H1 (cell line): ENCODE results near the gene PLCXD1. TPM values are rescaled to one million over a fixed set of nuclear protein-coding genes. Genes with fewer than 3 reads are reported as not detected.

Experiments
- CTCF ChIA-PET: fragments of 300-600 bp; sonication (Branson Sonifier 250); formaldehyde crosslinking; loops from one replicate; lab custom pipeline; 2021; ENCODE audit not compliant: partially characterized antibody; lab: Charles Lee
- POLR2A ChIA-PET: fragments of 300-600 bp; sonication (Branson Sonifier 250); formaldehyde crosslinking; loops from one replicate; lab custom pipeline; 2021; ENCODE audit warnings: inconsistent platforms; ENCODE audit not compliant: partially characterized antibody; lab: Charles Lee
- DNase-seq, 2 experiments: peaks; one replicate each; pipeline versions ENCODE4 v3.0.0 to v3.0.0-alpha.2; 2010 to 2022; ENCODE audit warnings: low spot score in 2 of 2, low read depth in 1 of 2, mixed read lengths in 1 of 2
- FAIRE-seq: peaks from 2 replicates; lab custom pipeline; 2011; peaks lifted over from hg19 to GRCh38; lab: Jason Lieb, UNC
- H2AFZ ChIP-seq: 2 replicates; pipeline ENCODE4 v1.8.1; 2012; ENCODE audit warnings: low read length, inconsistent platforms
- H2AK5ac ChIP-seq: 2 replicates; pipeline ENCODE4 v1.6.1; 2013; ENCODE audit warnings: low read depth, low read length
- H2BK120ac ChIP-seq: replicated peaks from 2 replicates; pipeline ENCODE3; 2013; ENCODE audit warnings: low read depth, low read length, inconsistent platforms
- H2BK12ac ChIP-seq: 2 replicates; pipeline ENCODE4 v1.6.1; 2013; ENCODE audit warnings: low read depth, low read length
- H2BK15ac ChIP-seq: 2 replicates; pipeline ENCODE4 v1.6.1; 2013; ENCODE audit warnings: low read length
- H2BK20ac ChIP-seq: 2 replicates; pipeline ENCODE4 v1.6.1; 2013; ENCODE audit warnings: low read length
- H2BK5ac ChIP-seq: 2 replicates; pipeline ENCODE4 v1.6.1; 2013; ENCODE audit warnings: low read depth, low read length
- H3K14ac ChIP-seq: 2 replicates; pipeline ENCODE4 v1.6.1; 2013; ENCODE audit warnings: inconsistent platforms; ENCODE audit not compliant: insufficient read length
- H3K18ac ChIP-seq: 2 replicates; pipeline ENCODE4 v1.6.1; 2013; ENCODE audit warnings: low read length; ENCODE audit errors: extremely low read depth
- H3K23ac ChIP-seq: 2 replicates; pipeline ENCODE4 v1.6.1; 2013; ENCODE audit warnings: inconsistent platforms; ENCODE audit not compliant: insufficient read length
- H3K23me2 ChIP-seq: 2 replicates; pipeline ENCODE4 v1.6.1; 2013; ENCODE audit warnings: low read depth, low read length
- H3K27ac ChIP-seq: 2 replicates; pipeline ENCODE4 v1.6.1; 2011; ENCODE audit warnings: low read depth, low read length, inconsistent platforms
- H3K27me3 ChIP-seq, 4 experiments: replicated peaks in 1 of 4; 1 replicate in 1 of 4; 2 replicates in 3 of 4; pipeline versions ENCODE4 v1.6.1 to v1.8.1; 2011 to 2013; ENCODE audit warnings: low read length in 3 of 4, mild to moderate bottlenecking in 3 of 4, inconsistent platforms in 2 of 4, mixed read lengths in 2 of 4, moderate library complexity in 1 of 4; ENCODE audit not compliant: control insufficient read depth in 3 of 4, insufficient read depth in 3 of 4; ENCODE audit errors: extremely low read depth in 1 of 4
- H3K36me3 ChIP-seq, 4 experiments: 2 replicates each; pipeline versions ENCODE4 v1.6.1 to v1.8.1; 2011 to 2013; ENCODE audit warnings: mild to moderate bottlenecking in 4 of 4, low read length in 3 of 4, moderate library complexity in 2 of 4, control low read depth in 1 of 4, inconsistent platforms in 1 of 4; ENCODE audit not compliant: insufficient read depth in 4 of 4, control insufficient read depth in 2 of 4
- H3K4ac ChIP-seq: replicated peaks from 2 replicates; pipeline ENCODE3; 2013; ENCODE audit warnings: low read length, low read depth, mixed read lengths, inconsistent platforms; ENCODE audit not compliant: insufficient read length
- H3K4me1 ChIP-seq, 4 experiments: replicated peaks in 1 of 4; 1 replicate in 1 of 4; 2 replicates in 3 of 4; pipeline versions ENCODE4 v1.6.1 to v1.8.1; 2011 to 2013; ENCODE audit warnings: low read length in 3 of 4, inconsistent platforms in 2 of 4, mixed read lengths in 1 of 4; ENCODE audit not compliant: insufficient read depth in 4 of 4, control insufficient read depth in 3 of 4
- H3K4me2 ChIP-seq, 2 experiments: 2 replicates each; pipeline versions ENCODE4 v1.6.1 to v1.8.1; 2011 to 2013; ENCODE audit warnings: low read depth in 2 of 2, low read length in 2 of 2, control low read depth in 1 of 2, inconsistent platforms in 1 of 2, mild to moderate bottlenecking in 1 of 2; ENCODE audit not compliant: insufficient read depth in 1 of 2
- H3K4me3 ChIP-seq, 4 experiments: fragments of 200-600, 300-600 bp in 1 of 4; sonication (generic), shearing (Covaris generic), sonication (Bioruptor Twin) in 1 of 4; 2 replicates each; pipeline versions ENCODE4 v1.5.1 to v1.8.1; 2011 to 2016; ENCODE audit warnings: low read length in 4 of 4, low read depth in 3 of 4, control low read depth in 2 of 4, inconsistent platforms in 2 of 4, mild to moderate bottlenecking in 2 of 4, mixed read lengths in 1 of 4, moderate library complexity in 1 of 4; ENCODE audit not compliant: insufficient read depth in 2 of 4; ENCODE audit errors: extremely low read depth in 1 of 4
- H3K56ac ChIP-seq: replicated peaks from 2 replicates; pipeline ENCODE3; 2013; ENCODE audit warnings: low read depth, mild to moderate bottlenecking, mixed read lengths, low read length, inconsistent platforms; ENCODE audit not compliant: insufficient read length
- H3K79me1 ChIP-seq: 2 replicates; pipeline ENCODE4 v1.6.1; 2013; ENCODE audit warnings: low read depth, low read length, control low read depth
- H3K79me2 ChIP-seq, 2 experiments: 2 replicates each; pipeline versions ENCODE4 v1.6.1 to v1.8.1; 2012 to 2013; ENCODE audit warnings: low read length in 2 of 2, mild to moderate bottlenecking in 2 of 2, inconsistent platforms in 1 of 2; ENCODE audit not compliant: insufficient read depth in 2 of 2, control insufficient read depth in 1 of 2
- H3K9ac ChIP-seq, 4 experiments: replicated peaks in 1 of 4; 1 replicate in 1 of 4; 2 replicates in 3 of 4; pipeline versions ENCODE4 v1.6.1 to v1.8.1; 2011 to 2013; ENCODE audit warnings: low read depth in 3 of 4, low read length in 3 of 4, control low read depth in 2 of 4, mild to moderate bottlenecking in 2 of 4, moderate library complexity in 2 of 4, inconsistent platforms in 1 of 4; ENCODE audit errors: extremely low read depth in 1 of 4
- H3K9me3 ChIP-seq, 2 experiments: 2 replicates each; pipeline versions ENCODE4 v1.6.1 to v1.8.1; 2012 to 2013; ENCODE audit warnings: mild to moderate bottlenecking in 2 of 2, moderate library complexity in 2 of 2, control low read depth in 1 of 2, inconsistent platforms in 1 of 2, low read depth in 1 of 2, low read length in 1 of 2, mixed read lengths in 1 of 2; ENCODE audit not compliant: insufficient read depth in 2 of 2
- H4K20me1 ChIP-seq, 2 experiments: replicated peaks in 1 of 2; 2 replicates each; pipeline versions ENCODE3 to v1.8.1; 2011 to 2013; ENCODE audit warnings: inconsistent platforms in 2 of 2, low read length in 2 of 2, mild to moderate bottlenecking in 1 of 2; ENCODE audit not compliant: insufficient read depth in 2 of 2, control insufficient read depth in 1 of 2
- H4K5ac ChIP-seq: 2 replicates; pipeline ENCODE4 v1.6.1; 2013; ENCODE audit warnings: low read length, low read depth, mixed read lengths, inconsistent platforms; ENCODE audit not compliant: insufficient read length
- H4K8ac ChIP-seq: 2 replicates; pipeline ENCODE4 v1.8.0; 2013; ENCODE audit warnings: mild to moderate bottlenecking, moderate library complexity, low read length, inconsistent platforms; ENCODE audit not compliant: insufficient read depth; ENCODE audit errors: extremely low read depth
- H4K91ac ChIP-seq: replicated peaks from 2 replicates; pipeline ENCODE3; 2013; ENCODE audit warnings: low read length, mixed read lengths, inconsistent platforms; ENCODE audit not compliant: insufficient read length
- BRCA1 ChIP-seq: IDR thresholded peaks from 2 replicates; pipeline ENCODE4 v1.6.1; 2012; ENCODE audit warnings: low read depth, low read length, improper control_type of control experiment
- CHD1 ChIP-seq: IDR thresholded peaks from 2 replicates; pipeline ENCODE4 v1.6.1; 2012; ENCODE audit warnings: low read depth, low read length, improper control_type of control experiment
- FOSL1 ChIP-seq: IDR thresholded peaks from 2 replicates; pipeline ENCODE4 v1.6.1; 2011; ENCODE audit warnings: mild to moderate bottlenecking, low read depth, low read length, moderate library complexity; ENCODE audit not compliant: insufficient read depth
- POLR2A ChIP-seq, 2 experiments: IDR thresholded peaks; 1 replicate in 1 of 2; 2 replicates in 1 of 2; pipeline ENCODE4 v1.6.1; 2011; ENCODE audit warnings: low read depth in 2 of 2, low read length in 2 of 2, mild to moderate bottlenecking in 2 of 2; ENCODE audit errors: control extremely low read depth in 1 of 2
- SIN3A ChIP-seq, 2 experiments: IDR thresholded peaks in 1 of 2; conservative IDR thresholded peaks in 1 of 2; 2 replicates each; pipeline ENCODE4 v1.6.1; 2011 to 2012; ENCODE audit warnings: low read length in 2 of 2, improper control_type of control experiment in 1 of 2, low read depth in 1 of 2, mild to moderate bottlenecking in 1 of 2
- SP2 ChIP-seq: IDR thresholded peaks from 2 replicates; pipeline ENCODE4 v1.6.1; 2012; ENCODE audit warnings: mild to moderate bottlenecking, low read length, inconsistent platforms
- whole genome bisulfite sequencing, 2 experiments: shearing (Covaris generic) in 1 of 2; methylation state at CpG; one replicate each; pipeline versions ENCODE4 v1.1.6 to v1.1.7; 2013 to 2015; ENCODE audit warnings: low lambda C conversion rate in 2 of 2, mixed read lengths in 2 of 2, inconsistent platforms in 1 of 2, low coverage in 1 of 2, missing lambda C conversion rate in 1 of 2; ENCODE audit not compliant: insufficient replicate concordance in 2 of 2, insufficient coverage in 1 of 2, insufficient read length in 1 of 2; ENCODE audit errors: extremely low coverage in 1 of 2, missing lambda C conversion rate in 1 of 2; 5-methylcytosine and 5-hydroxymethylcytosine counted together
- long read RNA-seq, 2 experiments: library from RNA in 1 of 2; library from capped mRNA in 1 of 2; stranded (forward); transcript quantifications; one replicate each; pipeline ENCODE4 v2.0.0, GENCODE V29; 2021; ENCODE audit warnings: inconsistent platforms in 1 of 2
- polyA minus RNA-seq, 3 experiments: library from RNA; depleted of rRNA, polyadenylated mRNA; stranded (reverse); fragments of >200 nt; gene quantifications; 1 replicate in 2 of 3; 2 replicates in 1 of 3; pipeline ENCODE4 v1.2.3, GENCODE V29; 2011
- polyA plus RNA-seq, 7 experiments: library from polyadenylated mRNA; depleted of rRNA in 3 of 7; stranded (reverse) in 5 of 7; unstranded in 2 of 7; fragments of >200 nt in 5 of 7; fragments of 200-250 nt in 2 of 7; gene quantifications; 1 replicate in 5 of 7; 2 replicates in 1 of 7; 4 replicates in 1 of 7; pipeline versions ENCODE4 v1.2.1 to v1.2.3, GENCODE V29; 2011 to 2013; ENCODE audit warnings: missing spikeins in 2 of 7, mixed read lengths in 2 of 7
- total RNA-seq: library from RNA; stranded (reverse); fragmentation: NEBNext Ultra II Directional; extraction: Animal tissue kit (Norgen Biotek cat#: 25700); gene quantifications from 2 replicates; pipeline ENCODE4 v1.2.1, GENCODE V29; 2021

Gene PLCXD1, protein sequence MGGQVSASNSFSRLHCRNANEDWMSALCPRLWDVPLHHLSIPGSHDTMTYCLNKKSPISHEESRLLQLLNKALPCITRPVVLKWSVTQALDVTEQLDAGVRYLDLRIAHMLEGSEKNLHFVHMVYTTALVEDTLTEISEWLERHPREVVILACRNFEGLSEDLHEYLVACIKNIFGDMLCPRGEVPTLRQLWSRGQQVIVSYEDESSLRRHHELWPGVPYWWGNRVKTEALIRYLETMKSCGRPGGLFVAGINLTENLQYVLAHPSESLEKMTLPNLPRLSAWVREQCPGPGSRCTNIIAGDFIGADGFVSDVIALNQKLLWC
- total RNA-seq, result 124 and 128 TPM in 2 replicates
- 93.6 and 134 TPM in 2 replicates for polyA plus RNA-seq (2011; rRNA removed)
- polyA plus RNA-seq (2011; cell fraction: cytosol; rRNA removed), result 112 TPM
- polyA plus RNA-seq (2011; cell fraction: nucleus; rRNA removed), result 188 TPM
- polyA plus RNA-seq (2012, experiment 1 of 2), result 100 to 153 TPM (median 126 TPM) in 4 replicates
- 109 TPM for polyA plus RNA-seq (2012, experiment 2 of 2)
- polyA plus RNA-seq (2013, experiment 1 of 2), result 53.1 TPM
- polyA plus RNA-seq (2013, experiment 2 of 2), result 49.5 TPM
- 95.0 and 156 TPM in 2 replicates for polyA minus RNA-seq (2011; rRNA and poly(A)+ RNA removed)
- polyA minus RNA-seq (2011; cell fraction: cytosol; rRNA and poly(A)+ RNA removed), result 121 TPM
- 94.0 TPM for polyA minus RNA-seq (2011; cell fraction: nucleus; rRNA and poly(A)+ RNA removed)
- long read RNA-seq, experiment 1, full-length matches to known transcripts, result 1 of 45 reads
- long read RNA-seq, experiment 1, partial matches to known transcripts, result 5 of 45 reads
- long read RNA-seq, experiment 1, other reads (novel, unspliced or antisense), result 39 of 45 reads
- long read RNA-seq, experiment 2, full-length matches to known transcripts, result 7 of 30 reads
- long read RNA-seq, experiment 2, partial matches to known transcripts, result 9 of 30 reads
- long read RNA-seq, experiment 2, other reads (novel, unspliced or antisense), result 14 of 30 reads

DNA sequence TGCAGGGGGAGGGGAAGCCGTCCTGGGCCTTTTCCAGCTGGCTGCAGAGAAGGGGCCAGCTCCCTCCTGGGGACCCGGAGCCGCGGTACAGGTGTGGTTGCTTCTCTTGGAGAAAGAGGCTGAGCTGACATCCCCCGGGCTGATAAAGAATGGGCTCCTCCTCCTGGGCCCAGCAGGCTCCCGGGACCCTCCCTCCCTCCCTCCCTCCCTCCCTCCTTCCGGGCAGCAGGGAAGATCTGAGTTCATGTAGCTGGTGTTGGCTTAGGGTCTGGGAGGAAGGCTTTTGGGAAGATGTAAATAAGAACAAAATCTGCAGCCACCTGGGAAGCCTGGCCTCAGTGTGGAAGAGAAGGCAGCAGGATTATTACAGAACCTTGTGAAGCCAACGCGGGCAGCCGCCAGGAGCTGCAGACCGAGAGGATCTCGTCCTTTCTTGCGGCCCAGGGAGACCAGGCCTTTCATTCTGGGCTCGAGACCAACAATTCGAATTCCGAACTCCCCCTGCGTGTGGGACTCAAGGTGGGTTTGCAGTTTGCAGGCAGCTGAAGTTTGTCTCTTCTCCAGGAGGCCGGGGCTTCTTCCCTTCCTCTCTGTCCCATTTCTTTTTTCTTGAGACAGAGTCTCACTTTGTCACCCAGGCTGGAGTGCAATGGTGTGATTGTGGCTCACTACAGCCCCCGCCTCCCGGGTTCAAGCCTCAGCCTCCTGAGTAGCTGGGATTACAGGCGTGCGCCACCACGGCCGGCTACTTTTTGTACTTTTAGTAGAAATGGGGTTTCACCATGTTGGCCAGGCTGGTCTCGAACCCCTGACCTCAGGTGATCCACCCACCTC, at the start of gene PLCXD1:
Gene PLCXD1 (plus strand): TSS at position 216 of the 834 bp plus-strand sequence. CDS start 2,807 bp downstream, outside the sequence.
- peaks cover 7 to 19% of the 10 kb centered on the region in 2 experiments for H4K20me1 ChIP-seq
- peak; percentile 75 to 80 for DNase-seq
- H2BK15ac ChIP-seq, result peak within 1 kb of the TSS; percentile 36; the same call in 1 of the 2 replicates
- no peak for FAIRE-seq
- H3K23ac ChIP-seq, result no peak within 1 kb of the TSS
- H2BK12ac ChIP-seq, result peak within 1 kb of the TSS; percentile 71; the same call in 1 of the 2 replicates
- peak within 1 kb of the TSS; percentile 82 to 97 (median 90) for H3K4me3 ChIP-seq
- H4K5ac ChIP-seq, result peak within 1 kb of the TSS; percentile 40
- peak within 1 kb of the TSS; percentile 97 for H3K18ac ChIP-seq
- peak within 1 kb of the TSS; percentile 7 for H3K4ac ChIP-seq
- 0 out of 2 replicates have a peak within 1 kb of the TSS, but pooled peaks have one; percentile 18 for H2BK20ac ChIP-seq
- H2AK5ac ChIP-seq, result 0 out of 2 replicates have a peak within 1 kb of the TSS, but pooled peaks have one; percentile 2
- H3K79me2 ChIP-seq, result peaks cover 17 to 50% of the 10 kb centered on the region in 2 experiments
- 0 out of 2 replicates have a peak within 1 kb of the TSS, but pooled peaks have one; percentile 11 for H2AFZ ChIP-seq
- H3K27ac ChIP-seq, result peak within 1 kb of the TSS; percentile 78
- H3K79me1 ChIP-seq, result peaks cover 15% of the 10 kb centered on the region
- H2BK120ac ChIP-seq, result peak within 1 kb of the TSS; percentile 5
- 6% methylated on average over 19 of the region's 25 CpGs; no CpG with 5 or more reads in 1 of the 2 experiments for WGBS, 2 experiments
- H3K4me2 ChIP-seq, result peak within 1 kb of the TSS; percentile 72 to 80
- H4K8ac ChIP-seq, result peak within 1 kb of the TSS; percentile 4; the same call in 1 of the 2 replicates
- H3K9me3 ChIP-seq, result peaks cover 0 to 4% of the 10 kb centered on the region in 2 experiments; a peak in 1 of 4 replicates
- H4K91ac ChIP-seq, result peak within 1 kb of the TSS; percentile 83
- peaks cover 3 to 21% (median 7%) of the 10 kb centered on the region in 4 experiments for H3K4me1 ChIP-seq
- H3K9ac ChIP-seq, result peak within 1 kb of the TSS; percentile 67 to 79 (median 72)
- H3K27me3 ChIP-seq, result no peaks in the 10 kb centered on the region; a peak in 1 of 7 replicates
- POLR2A ChIA-PET, result no interaction called here
- H3K36me3 ChIP-seq, result peaks cover 16 to 32% (median 25%) of the 10 kb centered on the region in 4 experiments
- CTCF ChIA-PET, result no interaction called here
- H3K14ac ChIP-seq, result no peak within 1 kb of the TSS
- peak within 1 kb of the TSS; percentile 13 for H3K56ac ChIP-seq
- H2BK5ac ChIP-seq, result peak within 1 kb of the TSS; percentile 80; the same call in 1 of the 2 replicates
- peaks cover 17% of the 10 kb centered on the region for H3K23me2 ChIP-seq
- TF ChIP-seq CHD1 (no peak), BRCA1 (no peak), SP2 (no peak), POLR2A (IDR thresholded peaks at IDR 0.05; ENCODE audit: control extremely low read depth in 1 of 2, low read depth in 2 of 2, low read length in 2 of 2) (peak in 1 of 2 experiments; percentile 73; a peak in 1 of 3 replicates), SIN3A (conservative IDR thresholded peaks at IDR 0.05 in 1 of 2, IDR thresholded peaks at IDR 0.05 in 1 of 2; ENCODE audit: low read depth in 1 of 2, low read length in 2 of 2) (peak; percentile 47 to 60; a peak in 2 of 4 replicates), FOSL1 (no peak)
